ENCODE measurements around the gene GPR173. TPM values are rescaled to one million over a fixed set of nuclear protein-coding genes. Genes with fewer than 3 reads are reported as not detected.

GPR173 gene
- total and polyA plus RNA-seq, 2 of the 8 experiments (the other 6 are each of a cell fraction or from before 2014, with no cell fraction given): 7.0 to 11.3 TPM

GRCh38 chrX:53018627-53019026 lies 30.0 kb upstream of the GPR173 start (continued):
- no peak for TF ChIP-seq CBX5 (IDR thresholded peaks at IDR 0.05; ENCODE audit: low read depth, low read length)

DNA sequence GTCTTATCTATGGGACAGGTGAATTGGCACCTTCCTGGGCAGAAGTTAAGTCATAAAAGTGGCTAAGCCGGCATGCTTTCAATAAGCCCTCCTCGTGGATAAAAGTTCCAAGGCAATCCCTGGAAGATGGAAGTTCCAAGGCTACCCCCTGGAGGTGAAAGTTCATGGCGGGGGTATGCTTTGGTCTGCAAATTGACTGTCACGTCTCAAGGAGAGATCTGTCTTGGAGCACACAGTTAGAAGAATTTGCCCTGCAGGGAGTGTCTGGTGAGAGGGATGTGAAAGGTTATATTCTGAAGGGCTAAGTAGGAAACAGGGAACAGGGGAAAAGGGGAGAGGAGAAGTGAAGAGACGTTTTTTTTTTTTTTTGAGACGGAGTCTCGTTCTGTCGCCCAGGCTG lies 26.2 kb upstream of the GPR173 start:
- Histone ChIP-seq H3K9me3 (ENCODE audit: insufficient read depth in 2 of 2, low read depth in 1 of 2, low read length in 1 of 2) (no peaks in the 10 kb centered on the region), H2BK120ac (replicated peaks; ENCODE audit: low read depth, low read length) (no peak overlapping the region), H3K79me2 (ENCODE audit: control insufficient read depth in 1 of 2, insufficient read depth in 2 of 2, low read length in 2 of 2) (no peaks in the 10 kb centered on the region), H4K20me1 (replicated peaks in 1 of 2; ENCODE audit: control insufficient read depth in 1 of 2, insufficient read depth in 2 of 2, low read length in 2 of 2) (no peaks in the 10 kb centered on the region), H3K36me3 (ENCODE audit: control insufficient read depth in 2 of 4, insufficient read depth in 4 of 4, low read length in 3 of 4) (no peaks in the 10 kb centered on the region), H2BK12ac (ENCODE audit: low read depth, low read length) (no peak overlapping the region), H4K91ac (replicated peaks; ENCODE audit: insufficient read length, low read length) (no peak overlapping the region), H2BK5ac (ENCODE audit: low read depth, low read length) (no peak overlapping the region), H4K8ac (ENCODE audit: extremely low read depth, insufficient read depth, low read length) (no peak overlapping the region), H3K4me2 (ENCODE audit: insufficient read depth in 1 of 2, low read depth in 2 of 2, low read length in 2 of 2) (no peak overlapping the region), H4K5ac (ENCODE audit: insufficient read length, low read depth, low read length) (no peak overlapping the region), H3K4me3 (ENCODE audit: extremely low read depth in 1 of 4, insufficient read depth in 2 of 4, low read depth in 3 of 4, low read length in 4 of 4) (no peak overlapping the region), H3K23me2 (ENCODE audit: low read depth, low read length) (no peaks in the 10 kb centered on the region), H3K4me1 (replicated peaks in 1 of 4; ENCODE audit: control insufficient read depth in 3 of 4, insufficient read depth in 4 of 4, low read length in 3 of 4) (no peaks in the 10 kb centered on the region), H3K79me1 (ENCODE audit: low read depth, low read length) (no peaks in the 10 kb centered on the region), H2BK20ac (ENCODE audit: low read length) (no peak overlapping the region), H3K23ac (ENCODE audit: insufficient read length) (no peak overlapping the region), H3K18ac (ENCODE audit: extremely low read depth, low read length) (no peak overlapping the region), H3K9ac (replicated peaks in 1 of 4; ENCODE audit: extremely low read depth in 1 of 4, low read depth in 3 of 4, low read length in 3 of 4) (no peak overlapping the region), H2BK15ac (ENCODE audit: low read length) (no peak overlapping the region), H2AK5ac (ENCODE audit: low read depth, low read length) (no peak overlapping the region), H2AFZ (ENCODE audit: low read length) (no peak overlapping the region), H3K56ac (replicated peaks; ENCODE audit: insufficient read length, low read depth, low read length) (no peak overlapping the region), H3K27ac (ENCODE audit: low read depth, low read length) (no peak overlapping the region), H3K27me3 (replicated peaks in 1 of 4; ENCODE audit: control insufficient read depth in 3 of 4, extremely low read depth in 1 of 4, insufficient read depth in 3 of 4, low read length in 3 of 4) (no peaks in the 10 kb centered on the region), H3K14ac (ENCODE audit: insufficient read length) (no peak overlapping the region), H3K4ac (replicated peaks; ENCODE audit: insufficient read length, low read depth, low read length) (no peak overlapping the region)
- WGBS, 2 experiments (ENCODE audit: extremely low coverage in 1 of 2, insufficient coverage in 1 of 2, insufficient read length in 1 of 2, insufficient replicate concordance in 2 of 2, low coverage in 1 of 2, low lambda C conversion rate in 2 of 2, missing lambda C conversion rate in 1 of 2): 63% methylated on average over 2 of the region's 8 CpGs; no CpG with 5 or more reads in 1 of the 2 experiments
- FAIRE-seq: no peak
- no peak for DNase-seq (ENCODE audit: low read depth in 1 of 2, low spot score in 2 of 2)
- POLR2A ChIA-PET (ENCODE audit: partially characterized antibody): no interaction called here
- CTCF ChIA-PET (ENCODE audit: partially characterized antibody): no interaction called here
- TF ChIP-seq SIRT6 (IDR thresholded peaks at IDR 0.05; ENCODE audit: low read length): no peak
- no peak for TF ChIP-seq POLR2AphosphoS5 (IDR thresholded peaks at IDR 0.05; ENCODE audit: low read depth, low read length)
